ENCODE results near the gene LRBA.

GRCh38 chr4:150439451-150439933, 575.6 kb downstream of the LRBA start:
- TF ChIP-seq EP300 (IDR thresholded peaks at IDR 0.05) = no peak
- TF ChIP-seq CTCF (IDR thresholded peaks at IDR 0.05) = no peak
- TF ChIP-seq JUN (IDR thresholded peaks at IDR 0.05) = no peak
- no peak for TF ChIP-seq MYC (IDR thresholded peaks at IDR 0.05; ENCODE audit: borderline replicate concordance, low read length)
- no peak for TF ChIP-seq POLR2A (IDR thresholded peaks at IDR 0.05; ENCODE audit: low read length)
- TF ChIP-seq CHD4 (IDR thresholded peaks at IDR 0.05; ENCODE audit: borderline replicate concordance) = no peak
- no peak for TF ChIP-seq E2F6 (IDR thresholded peaks at IDR 0.05; ENCODE audit: borderline replicate concordance, low read depth)

Measured in A549 (cell line).